SK-N-MC (cell line): Measurements from ENCODE around the gene SEC61A1.

Source experiments
- EZH2 ChIP-seq: fragments of 200-600 bp; sonication (generic); IDR thresholded peaks from one replicate; pipeline ENCODE4 v1.6.1; 2017; ENCODE audit warnings: antibody characterized with exemption
- FOXP2 ChIP-seq: optimal IDR thresholded peaks from 2 replicates; pipeline ENCODE3; 2011; ENCODE audit warnings: mild to moderate bottlenecking, moderate library complexity; ENCODE audit not compliant: insufficient read depth; ENCODE audit errors: extremely low read length, control extremely low read depth
- POLR2AphosphoS5 ChIP-seq: IDR thresholded peaks from 2 replicates; pipeline ENCODE4 v1.6.1; 2012; ENCODE audit warnings: mild to moderate bottlenecking, low read depth, low read length, borderline replicate concordance

GRCh38 chr3:128068156-128068620, 16.0 kb downstream of the SEC61A1 start:
- TF ChIP-seq POLR2AphosphoS5 (no peak), FOXP2 (no peak), EZH2 (no peak)
